ENCODE measurements around the gene DIP2B. TPM values are rescaled to one million over a fixed set of nuclear protein-coding genes. Genes with fewer than 3 reads are reported as not detected.
A peak's percentile ranks its signal among the peaks of the same experiment; 100 is the strongest.

DIP2B gene
- total RNA-seq, 1 donor from 2014 or later, result 30.2 TPM

DNA sequence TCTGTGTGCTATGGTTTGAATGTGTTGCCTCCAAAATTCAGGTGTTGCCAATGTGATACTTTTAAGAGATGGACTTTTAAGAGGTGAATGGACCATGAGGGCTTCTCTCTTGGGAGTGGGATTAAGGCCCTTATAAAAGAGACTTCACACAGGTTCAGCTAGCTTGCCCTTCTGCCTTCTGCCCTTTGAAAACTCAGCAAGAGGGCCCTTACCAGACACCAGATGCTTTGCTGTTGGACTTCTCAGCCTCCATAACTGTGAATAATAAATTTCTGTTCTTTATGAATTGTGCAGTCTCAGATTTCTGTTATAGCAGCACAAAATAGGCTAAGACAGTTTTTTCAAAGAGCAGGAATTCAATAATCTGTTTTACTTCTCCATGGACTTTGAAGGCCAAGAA, 86.1 kb downstream of the DIP2B start:
- H3K4me3 Mint-ChIP-seq (ENCODE audit: low read depth), result no peak overlapping the region
- H3K9me3 Mint-ChIP-seq (ENCODE audit: low read depth), result no peaks in the 10 kb centered on the region
- H3K27ac Mint-ChIP-seq, result no peak overlapping the region
- peaks cover 10% of the 10 kb centered on the region for H3K4me1 Mint-ChIP-seq (ENCODE audit: low read depth)
- no peak for DNase-seq (ENCODE audit: low spot score, unreplicated experiment)
- no peaks in the 10 kb centered on the region for H3K27me3 Mint-ChIP-seq
- no peak for TF ChIP-seq CTCF (IDR thresholded peaks at IDR 0.05; ENCODE audit: unreplicated experiment)
- peaks cover 1% of the 10 kb centered on the region for H3K36me3 Mint-ChIP-seq (ENCODE audit: insufficient read depth)

DNA sequence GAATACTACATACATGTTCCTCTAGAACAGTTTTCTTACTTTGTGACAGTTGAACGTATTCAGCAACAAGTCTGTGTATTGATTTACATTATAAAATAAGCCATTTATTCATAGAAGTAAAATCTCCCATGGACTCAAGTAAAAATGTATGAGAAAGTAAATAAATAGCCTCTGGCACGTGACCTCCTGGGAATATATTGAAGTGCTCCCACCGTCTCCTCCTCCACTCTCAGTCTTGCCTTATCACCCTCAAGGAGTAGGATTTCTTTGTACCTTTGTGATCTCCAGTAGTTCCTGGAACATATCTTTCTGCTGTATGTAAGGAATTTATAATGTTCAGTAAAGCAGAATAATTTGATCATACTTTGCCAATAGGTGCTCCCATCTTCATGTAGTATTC, 90.9 kb downstream of the DIP2B start:
- peaks cover 8% of the 10 kb centered on the region for H3K4me1 Mint-ChIP-seq (ENCODE audit: low read depth)
- no peak overlapping the region for H3K27ac Mint-ChIP-seq
- no peaks in the 10 kb centered on the region for H3K36me3 Mint-ChIP-seq (ENCODE audit: insufficient read depth)
- no peak for DNase-seq (ENCODE audit: low spot score, unreplicated experiment)
- no peak for TF ChIP-seq CTCF (IDR thresholded peaks at IDR 0.05; ENCODE audit: unreplicated experiment)
- H3K9me3 Mint-ChIP-seq (ENCODE audit: low read depth), result no peaks in the 10 kb centered on the region
- no peaks in the 10 kb centered on the region for H3K27me3 Mint-ChIP-seq
- no peak overlapping the region for H3K4me3 Mint-ChIP-seq (ENCODE audit: low read depth)

DNA sequence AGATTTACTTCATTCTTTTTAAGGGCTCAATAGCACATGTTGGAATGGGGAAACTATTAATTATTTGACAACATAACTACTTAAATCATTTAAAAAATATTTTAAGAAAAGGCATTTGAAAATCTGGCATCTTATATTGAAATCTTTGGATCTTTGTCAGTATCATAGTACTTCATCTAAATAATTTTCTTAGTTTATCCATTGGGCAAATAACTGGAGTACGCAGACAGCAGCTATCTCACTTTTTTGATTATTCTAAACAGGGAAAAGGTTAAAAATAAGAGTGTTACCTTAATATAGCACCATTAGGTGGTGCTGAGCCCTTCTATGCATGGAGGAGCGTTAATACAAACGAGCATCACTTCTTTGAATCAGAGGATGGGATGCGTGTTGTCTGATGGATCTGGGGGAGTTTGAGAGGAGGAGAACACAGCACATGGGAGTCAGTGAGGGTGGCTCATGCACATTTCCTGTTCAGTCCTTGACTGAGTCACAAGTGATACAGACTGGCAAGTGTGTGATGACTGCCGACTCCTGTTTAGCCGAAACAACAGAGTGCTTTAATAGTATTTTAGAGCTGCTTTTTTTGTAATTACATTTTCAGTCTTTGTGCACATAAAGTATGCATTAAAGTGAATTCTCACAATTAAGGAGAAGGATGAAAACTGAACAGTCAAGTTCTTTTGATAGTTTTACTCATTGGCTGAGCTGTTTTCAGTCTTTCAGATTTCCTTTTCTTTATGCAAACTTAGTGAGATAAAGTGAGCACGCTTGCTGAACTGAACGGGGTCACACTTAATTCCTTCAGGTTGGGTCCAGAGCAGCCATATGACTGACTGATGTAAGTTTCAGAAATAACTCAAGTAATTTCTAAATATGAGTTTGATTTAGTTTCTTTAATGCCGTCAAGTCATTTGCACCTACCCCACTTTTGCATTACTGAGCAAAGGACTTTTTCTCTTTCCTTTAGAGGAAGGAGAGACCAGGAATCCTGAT, 92.7 kb downstream of the DIP2B start:
- no peaks in the 10 kb centered on the region for H3K9me3 Mint-ChIP-seq (ENCODE audit: low read depth)
- H3K4me3 Mint-ChIP-seq (ENCODE audit: low read depth), result no peak overlapping the region
- peaks cover 8% of the 10 kb centered on the region for H3K4me1 Mint-ChIP-seq (ENCODE audit: low read depth)
- peaks cover 2% of the 10 kb centered on the region for H3K36me3 Mint-ChIP-seq (ENCODE audit: insufficient read depth)
- H3K27me3 Mint-ChIP-seq, result no peaks in the 10 kb centered on the region
- TF ChIP-seq CTCF (IDR thresholded peaks at IDR 0.05; ENCODE audit: unreplicated experiment), result no peak
- no peak for DNase-seq (ENCODE audit: low spot score, unreplicated experiment)
- H3K27ac Mint-ChIP-seq, result no peak overlapping the region

DNA sequence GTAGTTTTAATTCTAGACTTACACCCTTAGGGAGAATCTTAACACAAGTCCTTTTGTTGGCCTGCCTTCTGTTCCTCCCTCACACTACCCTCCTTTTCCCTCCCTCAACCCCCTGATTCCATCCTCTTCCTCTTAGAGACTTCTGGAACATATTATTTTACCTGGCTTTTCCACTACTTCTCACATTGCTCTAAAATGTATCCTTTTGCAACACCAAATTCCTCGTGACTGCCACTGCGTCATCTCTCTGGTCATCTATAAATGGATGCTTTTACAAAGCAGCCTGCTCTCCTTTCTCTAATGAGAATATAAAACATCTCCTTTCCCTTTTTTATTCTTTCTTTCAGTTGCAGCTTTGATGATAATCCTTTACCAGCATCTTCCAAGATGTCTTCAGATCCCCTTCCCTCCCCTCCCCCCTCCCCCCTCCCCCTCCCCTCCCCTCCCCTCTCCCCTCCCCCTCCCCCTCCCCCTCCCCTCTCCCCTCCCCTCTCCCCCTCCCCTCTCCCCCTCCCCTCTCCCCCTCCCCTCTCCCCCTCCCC, 93.6 kb downstream of the DIP2B start:
- H3K9me3 Mint-ChIP-seq (ENCODE audit: low read depth), result no peaks in the 10 kb centered on the region
- no peaks in the 10 kb centered on the region for H3K27me3 Mint-ChIP-seq
- H3K4me1 Mint-ChIP-seq (ENCODE audit: low read depth), result peaks cover 8% of the 10 kb centered on the region
- H3K36me3 Mint-ChIP-seq (ENCODE audit: insufficient read depth), result peaks cover 2% of the 10 kb centered on the region
- no peak overlapping the region for H3K27ac Mint-ChIP-seq
- DNase-seq (ENCODE audit: low spot score, unreplicated experiment), result no peak
- no peak for TF ChIP-seq CTCF (IDR thresholded peaks at IDR 0.05; ENCODE audit: unreplicated experiment)
- no peak overlapping the region for H3K4me3 Mint-ChIP-seq (ENCODE audit: low read depth)

GRCh38 chr12:50599366-50600095, 94.7 kb downstream of the DIP2B start:
- no peaks in the 10 kb centered on the region for H3K9me3 Mint-ChIP-seq (ENCODE audit: low read depth)
- H3K4me1 Mint-ChIP-seq (ENCODE audit: low read depth), result peaks cover 8% of the 10 kb centered on the region
- no peak overlapping the region for H3K4me3 Mint-ChIP-seq (ENCODE audit: low read depth)

More at GRCh38 chr12:50599366-50600095, 94.7 kb downstream of the DIP2B start:
- TF ChIP-seq CTCF (IDR thresholded peaks at IDR 0.05; ENCODE audit: unreplicated experiment), result no peak
- no peak for DNase-seq (ENCODE audit: low spot score, unreplicated experiment)
- Mint-ChIP-seq H3K27me3 (no peaks in the 10 kb centered on the region), H3K36me3 (ENCODE audit: insufficient read depth) (peaks cover 2% of the 10 kb centered on the region), H3K27ac (peak overlapping the region; percentile 27)

All from progenitor cell of endocrine pancreas (in vitro differentiated cells).